ENCODE data around the gene PSMD8. TPM values are rescaled to one million over a fixed set of nuclear protein-coding genes. Genes with fewer than 3 reads are reported as not detected.
"Not testable (repeated sequence)": the region's sequence is repeated elsewhere in the genome, so short reads cannot be mapped to it uniquely, and the experiment has no call there.

The PSMD8 gene
- total and polyA plus RNA-seq, 5 donors from 2014 or later, result 104 to 254 (median 193) TPM

DNA sequence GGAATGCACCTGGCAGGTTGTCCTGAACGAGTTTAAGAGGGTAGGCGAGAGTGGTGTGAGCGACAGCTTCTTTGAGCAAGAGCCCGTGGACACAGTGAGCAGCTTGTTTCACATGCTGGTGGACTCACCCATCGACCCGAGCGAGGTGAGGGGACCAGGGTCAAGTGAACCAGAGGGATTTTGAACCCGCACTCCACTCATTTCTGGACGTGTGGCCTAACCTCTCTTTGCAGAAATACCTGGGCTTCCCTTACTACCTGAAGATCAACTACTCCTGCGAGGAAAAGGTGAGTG is 37.1 kb upstream of the PSMD8 start:
- H3K36me3 Mint-ChIP-seq, result no peaks in the 10 kb centered on the region
- peak overlapping the region; percentile 96 for H3K27ac ChIP-seq (ENCODE audit: insufficient read depth, low read length, poor library complexity, severe bottlenecking)
- no peaks in the 10 kb centered on the region for H3K9me3 Mint-ChIP-seq
- peak overlapping the region; percentile 59 for H3K4me3 ChIP-seq (ENCODE audit: low read depth, low read length)
- no peaks in the 10 kb centered on the region for H3K27me3 ChIP-seq (ENCODE audit: control insufficient read depth, insufficient read depth, low read length)
- peak overlapping the region; percentile 94 to 98 (median 96) for H3K4me3 Mint-ChIP-seq
- H3K36me3 ChIP-seq (ENCODE audit: control insufficient read depth, insufficient read depth, low read length), result no peaks in the 10 kb centered on the region
- no peaks in the 10 kb centered on the region for H3K9me3 ChIP-seq (ENCODE audit: control insufficient read depth in 2 of 2, low read length in 2 of 2)
- DNase-seq, result no peak
- ATAC-seq (ENCODE audit: low read depth in 2 of 2), result no peak
- no peaks in the 10 kb centered on the region for H3K27me3 Mint-ChIP-seq
- peak overlapping the region; percentile 83 to 100 (median 98) for H3K27ac Mint-ChIP-seq
- H3K4me1 ChIP-seq (ENCODE audit: control insufficient read depth, insufficient read depth, low read length, poor library complexity, severe bottlenecking), result peaks cover 14% of the 10 kb centered on the region
- peaks cover 0 to 28% (median 6%) of the 10 kb centered on the region in 4 donors for H3K4me1 Mint-ChIP-seq

DNA sequence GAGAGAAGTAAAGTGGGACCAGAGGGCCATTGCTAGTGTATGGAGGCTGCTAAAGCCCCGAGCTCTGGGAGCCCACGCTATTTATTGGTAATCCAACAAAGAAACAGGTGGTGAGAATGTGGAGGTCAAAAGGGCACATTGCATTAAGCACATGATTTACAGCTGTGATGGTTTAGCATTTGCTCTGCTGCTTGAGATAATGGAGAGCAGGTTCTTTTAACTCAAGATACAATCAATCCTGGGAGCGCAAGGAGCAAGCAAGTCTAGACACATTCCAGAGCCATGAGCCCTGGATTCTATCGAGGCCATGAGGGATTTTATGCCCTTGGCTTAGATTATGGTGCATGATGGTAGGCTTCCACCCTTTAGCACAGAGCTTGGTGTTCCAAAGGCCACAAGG is 35.4 kb upstream of the PSMD8 start:
- H3K27ac ChIP-seq (ENCODE audit: insufficient read depth, low read length, poor library complexity, severe bottlenecking); H3K9me3 ChIP-seq (ENCODE audit: control insufficient read depth in 2 of 2, low read length in 2 of 2); ATAC-seq (ENCODE audit: low read depth in 2 of 2); H3K27me3 ChIP-seq (ENCODE audit: control insufficient read depth, insufficient read depth, low read length); H3K4me3 ChIP-seq (ENCODE audit: low read depth, low read length); H3K36me3 ChIP-seq (ENCODE audit: control insufficient read depth, insufficient read depth, low read length); DNase-seq; H3K9me3 Mint-ChIP-seq; H3K36me3 Mint-ChIP-seq; H3K27me3 Mint-ChIP-seq: not testable (repeated sequence)
- peak overlapping the region in 1 of 3 donors; percentile 67 for H3K27ac Mint-ChIP-seq
- peaks cover 14% of the 10 kb centered on the region for H3K4me1 ChIP-seq (ENCODE audit: control insufficient read depth, insufficient read depth, low read length, poor library complexity, severe bottlenecking)
- H3K4me1 Mint-ChIP-seq, result peaks cover 0 to 31% (median 6%) of the 10 kb centered on the region in 4 donors
- peak overlapping the region in 1 of 4 donors; percentile 73 for H3K4me3 Mint-ChIP-seq

GRCh38 chr19:38340927-38341326 is 33.4 kb upstream of the PSMD8 start:
- DNase-seq, result no peak
- peaks cover 14% of the 10 kb centered on the region for H3K4me1 ChIP-seq (ENCODE audit: control insufficient read depth, insufficient read depth, low read length, poor library complexity, severe bottlenecking)
- Mint-ChIP-seq H3K4me3 (no peak overlapping the region), H3K36me3 (peaks cover 7% of the 10 kb centered on the region), H3K27me3 (no peaks in the 10 kb centered on the region), H3K4me1 (peaks cover 0 to 29% (median 6%) of the 10 kb centered on the region in 4 donors), H3K9me3 (no peaks in the 10 kb centered on the region), H3K27ac (peak overlapping the region in 2 of 3 donors; percentile 61 to 65)
- no peaks in the 10 kb centered on the region for H3K36me3 ChIP-seq (ENCODE audit: control insufficient read depth, insufficient read depth, low read length)
- no peak for ATAC-seq (ENCODE audit: low read depth in 2 of 2)
- H3K27me3 ChIP-seq (ENCODE audit: control insufficient read depth, insufficient read depth, low read length), result no peaks in the 10 kb centered on the region
- H3K27ac ChIP-seq (ENCODE audit: insufficient read depth, low read length, poor library complexity, severe bottlenecking), result no peak overlapping the region
- H3K9me3 ChIP-seq (ENCODE audit: control insufficient read depth in 2 of 2, low read length in 2 of 2), result no peaks in the 10 kb centered on the region
- H3K4me3 ChIP-seq (ENCODE audit: low read depth, low read length), result no peak overlapping the region

- Histone ChIP-seq H3K9me3 (ENCODE audit: control insufficient read depth in 2 of 2, low read length in 2 of 2) (no peaks in the 10 kb centered on the region), H3K36me3 (ENCODE audit: control insufficient read depth, insufficient read depth, low read length) (no peaks in the 10 kb centered on the region), H3K4me1 (ENCODE audit: control insufficient read depth, insufficient read depth, low read length, poor library complexity, severe bottlenecking) (no peaks in the 10 kb centered on the region), H3K4me3 (ENCODE audit: low read depth, low read length) (no peak overlapping the region), H3K27me3 (ENCODE audit: control insufficient read depth, insufficient read depth, low read length) (no peaks in the 10 kb centered on the region), H3K27ac (ENCODE audit: insufficient read depth, low read length, poor library complexity, severe bottlenecking) (no peak overlapping the region)
- no peaks in the 10 kb centered on the region for H3K9me3 Mint-ChIP-seq
- DNase-seq (no peak), ATAC-seq (ENCODE audit: low read depth in 2 of 2) (no peak)
- peaks cover 0 to 3% (median 0%) of the 10 kb centered on the region in 4 donors for H3K4me1 Mint-ChIP-seq
- no peak overlapping the region for H3K4me3 Mint-ChIP-seq
- H3K36me3 Mint-ChIP-seq, result peaks cover 13% of the 10 kb centered on the region
- H3K27me3 Mint-ChIP-seq, result no peaks in the 10 kb centered on the region
- H3K27ac Mint-ChIP-seq, result no peak overlapping the region
Observed at GRCh38 chr19:38346837-38347236, 27.5 kb upstream of the PSMD8 start.

GRCh38 chr19:38350883-38351282 is 23.5 kb upstream of the PSMD8 start:
- no peak overlapping the region for H3K4me3 ChIP-seq (ENCODE audit: low read depth, low read length)
- Mint-ChIP-seq H3K9me3 (no peaks in the 10 kb centered on the region), H3K4me1 (no peaks in the 10 kb centered on the region), H3K36me3 (peaks cover 6% of the 10 kb centered on the region), H3K27ac (no peak overlapping the region), H3K27me3 (peaks cover 2% of the 10 kb centered on the region), H3K4me3 (no peak overlapping the region)
- H3K27ac ChIP-seq (ENCODE audit: insufficient read depth, low read length, poor library complexity, severe bottlenecking), result no peak overlapping the region
- no peaks in the 10 kb centered on the region for H3K4me1 ChIP-seq (ENCODE audit: control insufficient read depth, insufficient read depth, low read length, poor library complexity, severe bottlenecking)
- DNase-seq (no peak), ATAC-seq (ENCODE audit: low read depth in 2 of 2) (no peak)
- H3K36me3 ChIP-seq (ENCODE audit: control insufficient read depth, insufficient read depth, low read length), result no peaks in the 10 kb centered on the region
- H3K9me3 ChIP-seq (ENCODE audit: control insufficient read depth in 2 of 2, low read length in 2 of 2), result no peaks in the 10 kb centered on the region
- H3K27me3 ChIP-seq (ENCODE audit: control insufficient read depth, insufficient read depth, low read length), result no peaks in the 10 kb centered on the region

DNA sequence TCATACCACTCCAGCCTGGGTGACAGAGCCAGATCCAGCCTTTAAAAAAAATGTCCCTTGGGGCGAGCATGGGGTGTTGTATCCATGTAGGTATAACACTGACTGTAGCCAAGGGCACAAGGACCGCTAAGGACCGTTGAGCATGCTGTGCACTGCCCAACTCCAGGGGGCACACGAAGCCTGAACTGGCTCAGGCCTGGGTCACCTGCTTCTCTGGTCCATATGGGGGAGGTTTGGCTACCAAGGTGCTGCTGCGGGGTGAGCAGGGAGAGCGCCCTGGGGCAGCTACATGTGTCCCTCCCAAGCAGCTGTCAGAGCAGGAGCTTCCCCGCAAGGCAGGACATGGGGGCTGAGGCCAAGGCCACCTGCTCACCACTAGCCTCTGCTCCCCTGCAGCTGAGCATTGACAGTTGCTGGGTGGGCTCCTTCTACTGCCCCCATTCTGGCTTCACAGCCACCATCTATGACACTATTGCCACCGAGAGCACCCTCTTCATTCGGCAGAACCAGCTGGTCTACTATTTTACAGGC is 22.4 kb upstream of the PSMD8 start:
- Histone ChIP-seq H3K27me3 (ENCODE audit: control insufficient read depth, insufficient read depth, low read length) (no peaks in the 10 kb centered on the region), H3K4me1 (ENCODE audit: control insufficient read depth, insufficient read depth, low read length, poor library complexity, severe bottlenecking) (no peaks in the 10 kb centered on the region), H3K9me3 (ENCODE audit: control insufficient read depth in 2 of 2, low read length in 2 of 2) (no peaks in the 10 kb centered on the region), H3K27ac (ENCODE audit: insufficient read depth, low read length, poor library complexity, severe bottlenecking) (no peak overlapping the region), H3K4me3 (ENCODE audit: low read depth, low read length) (no peak overlapping the region), H3K36me3 (ENCODE audit: control insufficient read depth, insufficient read depth, low read length) (no peaks in the 10 kb centered on the region)
- no peaks in the 10 kb centered on the region for H3K9me3 Mint-ChIP-seq
- no peak overlapping the region for H3K27ac Mint-ChIP-seq
- no peak for DNase-seq
- no peaks in the 10 kb centered on the region for H3K4me1 Mint-ChIP-seq
- no peak for ATAC-seq (ENCODE audit: low read depth in 2 of 2)
- peaks cover 4% of the 10 kb centered on the region for H3K27me3 Mint-ChIP-seq
- no peaks in the 10 kb centered on the region for H3K36me3 Mint-ChIP-seq
- H3K4me3 Mint-ChIP-seq, result no peak overlapping the region

DNA sequence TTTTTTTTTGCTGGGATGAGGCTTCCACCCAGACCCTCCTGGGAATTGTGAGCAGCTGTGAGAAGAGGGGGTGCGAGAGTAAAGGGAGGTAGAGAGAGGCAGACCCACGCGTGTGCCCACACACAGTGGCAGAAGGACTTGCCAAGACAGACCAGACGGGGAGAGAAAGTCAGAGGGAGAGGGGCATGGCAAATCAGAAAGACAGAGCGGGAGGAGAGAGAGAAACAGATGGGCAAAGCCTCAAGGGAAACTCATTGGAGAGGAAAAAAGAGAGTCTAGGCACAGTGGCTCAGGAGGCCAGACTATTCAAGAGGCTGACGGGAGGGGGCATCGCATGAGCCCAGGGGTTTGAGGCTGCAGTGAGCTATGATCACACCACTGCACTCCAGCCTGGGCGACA is 21.8 kb upstream of the PSMD8 start:
- Mint-ChIP-seq H3K36me3 (no peaks in the 10 kb centered on the region), H3K9me3 (no peaks in the 10 kb centered on the region), H3K4me3 (no peak overlapping the region), H3K27me3 (peaks cover 4% of the 10 kb centered on the region), H3K4me1 (no peaks in the 10 kb centered on the region), H3K27ac (no peak overlapping the region)
- DNase-seq (no peak), ATAC-seq (ENCODE audit: low read depth in 2 of 2) (no peak)
- H3K4me3 ChIP-seq (ENCODE audit: low read depth, low read length), result no peak overlapping the region
- no peaks in the 10 kb centered on the region for H3K36me3 ChIP-seq (ENCODE audit: control insufficient read depth, insufficient read depth, low read length)
- no peak overlapping the region for H3K27ac ChIP-seq (ENCODE audit: insufficient read depth, low read length, poor library complexity, severe bottlenecking)
- H3K27me3 ChIP-seq (ENCODE audit: control insufficient read depth, insufficient read depth, low read length), result no peaks in the 10 kb centered on the region
- H3K4me1 ChIP-seq (ENCODE audit: control insufficient read depth, insufficient read depth, low read length, poor library complexity, severe bottlenecking), result no peaks in the 10 kb centered on the region
- no peaks in the 10 kb centered on the region for H3K9me3 ChIP-seq (ENCODE audit: control insufficient read depth in 2 of 2, low read length in 2 of 2)
